H1 (cell line): ENCODE data around the gene OR56A3. TPM values are rescaled to one million over a fixed set of nuclear protein-coding genes. Genes with fewer than 3 reads are reported as not detected.

Experiments used
- CTCF ChIA-PET: fragments of 300-600 bp; sonication (Branson Sonifier 250); formaldehyde crosslinking; loops from one replicate; lab custom pipeline; 2021; ENCODE audit not compliant: partially characterized antibody; lab: Charles Lee
- POLR2A ChIA-PET: fragments of 300-600 bp; sonication (Branson Sonifier 250); formaldehyde crosslinking; loops from one replicate; lab custom pipeline; 2021; ENCODE audit warnings: inconsistent platforms; ENCODE audit not compliant: partially characterized antibody; lab: Charles Lee
- DNase-seq, 2 experiments: peaks; one replicate each; pipeline versions ENCODE4 v3.0.0 to v3.0.0-alpha.2; 2010 to 2022; ENCODE audit warnings: low spot score in 2 of 2, low read depth in 1 of 2, mixed read lengths in 1 of 2
- FAIRE-seq: peaks from 2 replicates; lab custom pipeline; 2011; peaks lifted over from hg19 to GRCh38; lab: Jason Lieb, UNC
- H2AFZ ChIP-seq: 2 replicates; pipeline ENCODE4 v1.8.1; 2012; ENCODE audit warnings: low read length, inconsistent platforms
- H2AK5ac ChIP-seq: 2 replicates; pipeline ENCODE4 v1.6.1; 2013; ENCODE audit warnings: low read depth, low read length
- H2BK120ac ChIP-seq: replicated peaks from 2 replicates; pipeline ENCODE3; 2013; ENCODE audit warnings: low read depth, low read length, inconsistent platforms
- H2BK12ac ChIP-seq: 2 replicates; pipeline ENCODE4 v1.6.1; 2013; ENCODE audit warnings: low read depth, low read length
- H2BK15ac ChIP-seq: 2 replicates; pipeline ENCODE4 v1.6.1; 2013; ENCODE audit warnings: low read length
- H2BK20ac ChIP-seq: 2 replicates; pipeline ENCODE4 v1.6.1; 2013; ENCODE audit warnings: low read length
- H2BK5ac ChIP-seq: 2 replicates; pipeline ENCODE4 v1.6.1; 2013; ENCODE audit warnings: low read depth, low read length
- H3K14ac ChIP-seq: 2 replicates; pipeline ENCODE4 v1.6.1; 2013; ENCODE audit warnings: inconsistent platforms; ENCODE audit not compliant: insufficient read length
- H3K18ac ChIP-seq: 2 replicates; pipeline ENCODE4 v1.6.1; 2013; ENCODE audit warnings: low read length; ENCODE audit errors: extremely low read depth
- H3K23ac ChIP-seq: 2 replicates; pipeline ENCODE4 v1.6.1; 2013; ENCODE audit warnings: inconsistent platforms; ENCODE audit not compliant: insufficient read length
- H3K23me2 ChIP-seq: 2 replicates; pipeline ENCODE4 v1.6.1; 2013; ENCODE audit warnings: low read depth, low read length
- H3K27ac ChIP-seq: 2 replicates; pipeline ENCODE4 v1.6.1; 2011; ENCODE audit warnings: low read depth, low read length, inconsistent platforms
- H3K27me3 ChIP-seq, 4 experiments: replicated peaks in 1 of 4; 1 replicate in 1 of 4; 2 replicates in 3 of 4; pipeline versions ENCODE4 v1.6.1 to v1.8.1; 2011 to 2013; ENCODE audit warnings: low read length in 3 of 4, mild to moderate bottlenecking in 3 of 4, inconsistent platforms in 2 of 4, mixed read lengths in 2 of 4, moderate library complexity in 1 of 4; ENCODE audit not compliant: control insufficient read depth in 3 of 4, insufficient read depth in 3 of 4; ENCODE audit errors: extremely low read depth in 1 of 4
- H3K36me3 ChIP-seq, 4 experiments: 2 replicates each; pipeline versions ENCODE4 v1.6.1 to v1.8.1; 2011 to 2013; ENCODE audit warnings: mild to moderate bottlenecking in 4 of 4, low read length in 3 of 4, moderate library complexity in 2 of 4, control low read depth in 1 of 4, inconsistent platforms in 1 of 4; ENCODE audit not compliant: insufficient read depth in 4 of 4, control insufficient read depth in 2 of 4
- H3K4ac ChIP-seq: replicated peaks from 2 replicates; pipeline ENCODE3; 2013; ENCODE audit warnings: low read length, low read depth, mixed read lengths, inconsistent platforms; ENCODE audit not compliant: insufficient read length
- H3K4me1 ChIP-seq, 4 experiments: replicated peaks in 1 of 4; 1 replicate in 1 of 4; 2 replicates in 3 of 4; pipeline versions ENCODE4 v1.6.1 to v1.8.1; 2011 to 2013; ENCODE audit warnings: low read length in 3 of 4, inconsistent platforms in 2 of 4, mixed read lengths in 1 of 4; ENCODE audit not compliant: insufficient read depth in 4 of 4, control insufficient read depth in 3 of 4
- H3K4me2 ChIP-seq, 2 experiments: 2 replicates each; pipeline versions ENCODE4 v1.6.1 to v1.8.1; 2011 to 2013; ENCODE audit warnings: low read depth in 2 of 2, low read length in 2 of 2, control low read depth in 1 of 2, inconsistent platforms in 1 of 2, mild to moderate bottlenecking in 1 of 2; ENCODE audit not compliant: insufficient read depth in 1 of 2
- H3K4me3 ChIP-seq, 4 experiments: fragments of 200-600, 300-600 bp in 1 of 4; sonication (generic), shearing (Covaris generic), sonication (Bioruptor Twin) in 1 of 4; 2 replicates each; pipeline versions ENCODE4 v1.5.1 to v1.8.1; 2011 to 2016; ENCODE audit warnings: low read length in 4 of 4, low read depth in 3 of 4, control low read depth in 2 of 4, inconsistent platforms in 2 of 4, mild to moderate bottlenecking in 2 of 4, mixed read lengths in 1 of 4, moderate library complexity in 1 of 4; ENCODE audit not compliant: insufficient read depth in 2 of 4; ENCODE audit errors: extremely low read depth in 1 of 4
- H3K56ac ChIP-seq: replicated peaks from 2 replicates; pipeline ENCODE3; 2013; ENCODE audit warnings: low read depth, mild to moderate bottlenecking, mixed read lengths, low read length, inconsistent platforms; ENCODE audit not compliant: insufficient read length
- H3K79me1 ChIP-seq: 2 replicates; pipeline ENCODE4 v1.6.1; 2013; ENCODE audit warnings: low read depth, low read length, control low read depth
- H3K79me2 ChIP-seq, 2 experiments: 2 replicates each; pipeline versions ENCODE4 v1.6.1 to v1.8.1; 2012 to 2013; ENCODE audit warnings: low read length in 2 of 2, mild to moderate bottlenecking in 2 of 2, inconsistent platforms in 1 of 2; ENCODE audit not compliant: insufficient read depth in 2 of 2, control insufficient read depth in 1 of 2
- H3K9ac ChIP-seq, 4 experiments: replicated peaks in 1 of 4; 1 replicate in 1 of 4; 2 replicates in 3 of 4; pipeline versions ENCODE4 v1.6.1 to v1.8.1; 2011 to 2013; ENCODE audit warnings: low read depth in 3 of 4, low read length in 3 of 4, control low read depth in 2 of 4, mild to moderate bottlenecking in 2 of 4, moderate library complexity in 2 of 4, inconsistent platforms in 1 of 4; ENCODE audit errors: extremely low read depth in 1 of 4
- H3K9me3 ChIP-seq, 2 experiments: 2 replicates each; pipeline versions ENCODE4 v1.6.1 to v1.8.1; 2012 to 2013; ENCODE audit warnings: mild to moderate bottlenecking in 2 of 2, moderate library complexity in 2 of 2, control low read depth in 1 of 2, inconsistent platforms in 1 of 2, low read depth in 1 of 2, low read length in 1 of 2, mixed read lengths in 1 of 2; ENCODE audit not compliant: insufficient read depth in 2 of 2
- H4K20me1 ChIP-seq, 2 experiments: replicated peaks in 1 of 2; 2 replicates each; pipeline versions ENCODE3 to v1.8.1; 2011 to 2013; ENCODE audit warnings: inconsistent platforms in 2 of 2, low read length in 2 of 2, mild to moderate bottlenecking in 1 of 2; ENCODE audit not compliant: insufficient read depth in 2 of 2, control insufficient read depth in 1 of 2
- H4K5ac ChIP-seq: 2 replicates; pipeline ENCODE4 v1.6.1; 2013; ENCODE audit warnings: low read length, low read depth, mixed read lengths, inconsistent platforms; ENCODE audit not compliant: insufficient read length
- H4K8ac ChIP-seq: 2 replicates; pipeline ENCODE4 v1.8.0; 2013; ENCODE audit warnings: mild to moderate bottlenecking, moderate library complexity, low read length, inconsistent platforms; ENCODE audit not compliant: insufficient read depth; ENCODE audit errors: extremely low read depth
- H4K91ac ChIP-seq: replicated peaks from 2 replicates; pipeline ENCODE3; 2013; ENCODE audit warnings: low read length, mixed read lengths, inconsistent platforms; ENCODE audit not compliant: insufficient read length
- BRCA1 ChIP-seq: IDR thresholded peaks from 2 replicates; pipeline ENCODE4 v1.6.1; 2012; ENCODE audit warnings: low read depth, low read length, improper control_type of control experiment
- CHD2 ChIP-seq: IDR thresholded peaks from 2 replicates; pipeline ENCODE4 v1.6.1; 2012; ENCODE audit warnings: low read length, improper control_type of control experiment
- MAFK ChIP-seq: IDR thresholded peaks from 2 replicates; pipeline ENCODE4 v1.6.1; 2012; ENCODE audit warnings: low read depth, mild to moderate bottlenecking, improper control_type of control experiment, low read length
- SP4 ChIP-seq: IDR thresholded peaks from 2 replicates; pipeline ENCODE4 v1.6.1; 2012; ENCODE audit warnings: low read length, inconsistent platforms
- TCF12 ChIP-seq: IDR thresholded peaks from 2 replicates; pipeline ENCODE4 v1.6.1; 2011; ENCODE audit warnings: low read depth, mild to moderate bottlenecking, low read length
- WGBS, 2 experiments: shearing (Covaris generic) in 1 of 2; methylation state at CpG; one replicate each; pipeline versions ENCODE4 v1.1.6 to v1.1.7; 2013 to 2015; ENCODE audit warnings: low lambda C conversion rate in 2 of 2, mixed read lengths in 2 of 2, inconsistent platforms in 1 of 2, low coverage in 1 of 2, missing lambda C conversion rate in 1 of 2; ENCODE audit not compliant: insufficient replicate concordance in 2 of 2, insufficient coverage in 1 of 2, insufficient read length in 1 of 2; ENCODE audit errors: extremely low coverage in 1 of 2, missing lambda C conversion rate in 1 of 2; 5-methylcytosine and 5-hydroxymethylcytosine counted together
- polyA plus RNA-seq, 7 experiments: library from polyadenylated mRNA; depleted of rRNA in 3 of 7; stranded (reverse) in 5 of 7; unstranded in 2 of 7; fragments of >200 nt in 5 of 7; fragments of 200-250 nt in 2 of 7; gene quantifications; 1 replicate in 5 of 7; 2 replicates in 1 of 7; 4 replicates in 1 of 7; pipeline versions ENCODE4 v1.2.1 to v1.2.3, GENCODE V29; 2011 to 2013; ENCODE audit warnings: missing spikeins in 2 of 7, mixed read lengths in 2 of 7
- total RNA-seq: library from RNA; stranded (reverse); fragmentation: NEBNext Ultra II Directional; extraction: Animal tissue kit (Norgen Biotek cat#: 25700); gene quantifications from 2 replicates; pipeline ENCODE4 v1.2.1, GENCODE V29; 2021

The OR56A3 gene
- total and polyA plus RNA-seq, 2 of the 8 experiments (the other 6 are each of a cell fraction or from before 2014, with no cell fraction given) = not detected

GRCh38 chr11:5994791-5995190 lies 52.7 kb downstream of the OR56A3 start:
- no peak for FAIRE-seq
- H2BK15ac ChIP-seq = no peak overlapping the region
- H2BK12ac ChIP-seq = no peak overlapping the region
- H3K18ac ChIP-seq = no peak overlapping the region
- H4K8ac ChIP-seq = no peak overlapping the region
- no peak overlapping the region for H3K23ac ChIP-seq
- no peak overlapping the region for H3K14ac ChIP-seq
- no peak overlapping the region for H2BK20ac ChIP-seq
- CTCF ChIA-PET = interaction anchor here (0.6 to 1.6 kb wide), 6 partner anchors 9 to 273 kb away, joined by 3 to 8 read pairs (median 3); no protein-coding TSS in a partner anchor
- no peak overlapping the region for H3K27ac ChIP-seq
- TF ChIP-seq TCF12 = no peak
- no peak for TF ChIP-seq MAFK
- no peak for TF ChIP-seq BRCA1
- TF ChIP-seq CHD2 = no peak
- TF ChIP-seq SP4 = no peak
- TF ChIP-seq, all 59 proteins: peak for 0
- Histone ChIP-seq H3K9me3 (no peaks in the 10 kb centered on the region; a peak in 1 of 4 replicates), H3K56ac (no peak overlapping the region), H3K4me2 (no peak overlapping the region), H4K91ac (no peak overlapping the region), H2AK5ac (no peak overlapping the region), H3K4me3 (no peak overlapping the region), H3K23me2 (no peaks in the 10 kb centered on the region), H4K20me1 (no peaks in the 10 kb centered on the region), H3K9ac (no peak overlapping the region), H3K79me2 (no peaks in the 10 kb centered on the region), H2BK5ac (no peak overlapping the region), H3K27me3 (no peaks in the 10 kb centered on the region), H2BK120ac (no peak overlapping the region), H4K5ac (no peak overlapping the region), H3K4me1 (no peaks in the 10 kb centered on the region), H3K4ac (no peak overlapping the region), H3K79me1 (no peaks in the 10 kb centered on the region), H3K36me3 (no peaks in the 10 kb centered on the region), H2AFZ (no peak overlapping the region)
- POLR2A ChIA-PET = no interaction called here
- no peak for DNase-seq
- WGBS, 2 experiments = 91% methylated on average over 14 of the region's 14 CpGs; no CpG with 5 or more reads in 1 of the 2 experiments

Other genes with a start within 250 kb of the OR56A3 start
- not detected in 2 replicates for gene OR56B1, start 205.8 kb upstream of the OR56A3 start, total RNA-seq
- 0.08 and 0.20 TPM in 2 replicates for gene OR56B1, start 205.8 kb upstream of the OR56A3 start, polyA plus RNA-seq (2011; rRNA removed)
- gene OR52N4, start 188.0 kb upstream of the OR56A3 start, total RNA-seq = not detected in 2 replicates
- 3.5 and 3.7 TPM in 2 replicates for gene OR52N4, start 188.0 kb upstream of the OR56A3 start, polyA plus RNA-seq (2011; rRNA removed)
- not detected in 2 replicates for gene OR52N5, start 158.9 kb upstream of the OR56A3 start, total RNA-seq
- 0.06 and 0.12 TPM in 2 replicates for gene OR52N5, start 158.9 kb upstream of the OR56A3 start, polyA plus RNA-seq (2011; rRNA removed)
- not detected in 2 replicates for gene OR52N1, start 151.0 kb upstream of the OR56A3 start, total RNA-seq
- gene OR52N1, start 151.0 kb upstream of the OR56A3 start, polyA plus RNA-seq (2011; rRNA removed) = 0.09 TPM in 1 of 2 replicates, not detected in the other
- gene OR52N2, start 133.3 kb upstream of the OR56A3 start, total RNA-seq = 0.33 and 0.39 TPM in 2 replicates
- gene OR52N2, start 133.3 kb upstream of the OR56A3 start, polyA plus RNA-seq (2011; rRNA removed) = 3.8 and 4.8 TPM in 2 replicates
- not detected in 2 replicates for gene OR52E6, start 100.4 kb upstream of the OR56A3 start, total RNA-seq
- 0.14 TPM in 1 of 2 replicates, not detected in the other for gene OR52E6, start 100.4 kb upstream of the OR56A3 start, polyA plus RNA-seq (2011; rRNA removed)
- not detected in 2 replicates for gene OR52E8, start 84.6 kb upstream of the OR56A3 start, total RNA-seq
- gene OR52E8, start 84.6 kb upstream of the OR56A3 start, polyA plus RNA-seq (2011; rRNA removed) = not detected in 2 replicates
- not detected in 2 replicates for gene OR52E4, start 61.6 kb upstream of the OR56A3 start, total RNA-seq
- not detected in 2 replicates for gene OR52E4, start 61.6 kb upstream of the OR56A3 start, polyA plus RNA-seq (2011; rRNA removed)
- gene OR52E5, start 49.0 kb upstream of the OR56A3 start, total RNA-seq = not detected in 2 replicates
- gene OR52E5, start 49.0 kb upstream of the OR56A3 start, polyA plus RNA-seq (2011; rRNA removed) = not detected in 2 replicates
- not detected in 2 replicates for gene OR56A5, start 26.2 kb downstream of the OR56A3 start, total RNA-seq
- 0.08 and 0.14 TPM in 2 replicates for gene OR56A5, start 26.2 kb downstream of the OR56A3 start, polyA plus RNA-seq (2011; rRNA removed)
- gene OR52L1, start 44.7 kb downstream of the OR56A3 start, total RNA-seq = not detected in 2 replicates
- gene OR52L1, start 44.7 kb downstream of the OR56A3 start, polyA plus RNA-seq (2011; rRNA removed) = 0.06 and 0.24 TPM in 2 replicates
- gene OR56A4, start 64.7 kb downstream of the OR56A3 start, total RNA-seq = not detected in 2 replicates
- gene OR56A4, start 64.7 kb downstream of the OR56A3 start, polyA plus RNA-seq (2011; rRNA removed) = 0.15 and 0.17 TPM in 2 replicates
- gene OR56A1, start 88.5 kb downstream of the OR56A3 start, total RNA-seq = 0.06 and 0.09 TPM in 2 replicates
- gene OR56A1, start 88.5 kb downstream of the OR56A3 start, polyA plus RNA-seq (2011; rRNA removed) = 0.02 and 0.20 TPM in 2 replicates
- gene OR56B4, start 165.4 kb downstream of the OR56A3 start, total RNA-seq = not detected in 2 replicates
- gene OR56B4, start 165.4 kb downstream of the OR56A3 start, polyA plus RNA-seq (2011; rRNA removed) = not detected in 2 replicates
- gene OR52B2, start 228.1 kb downstream of the OR56A3 start, total RNA-seq = not detected in 2 replicates
- gene OR52B2, start 228.1 kb downstream of the OR56A3 start, polyA plus RNA-seq (2011; rRNA removed) = 0.15 TPM in 1 of 2 replicates, not detected in the other